Left ventricle myocardium inferior (tissue), 1 donor: ENCODE data around the gene PPCS. TPM values are rescaled to one million over a fixed set of nuclear protein-coding genes. Genes with fewer than 3 reads are reported as not detected.

Experiments used
- DNase-seq: peaks from one replicate; pipeline ENCODE4 v3.0.0-alpha.2; 2020
- H3K27ac ChIP-seq: fragments of 200-600 bp; replicated peaks from 2 replicates; pipeline ENCODE4 v1.8.0; 2021
- H3K27me3 ChIP-seq: fragments of 200-600 bp; 2 replicates; pipeline ENCODE4 v1.8.0; 2021; ENCODE audit warnings: low read depth
- H3K36me3 ChIP-seq: fragments of 200-600 bp; 2 replicates; pipeline ENCODE4 v1.8.0; 2021
- H3K4me1 ChIP-seq: fragments of 200-600 bp; 2 replicates; pipeline ENCODE4 v1.8.0; 2021
- H3K4me3 ChIP-seq: fragments of 200-600 bp; 2 replicates; pipeline ENCODE4 v1.8.0; 2021; ENCODE audit warnings: mild to moderate bottlenecking, moderate library complexity
- H3K9me3 ChIP-seq: fragments of 200-600 bp; replicated peaks from 2 replicates; pipeline ENCODE4 v1.8.0; 2021
- intact Hi-C: fragments of 100-400 bp; cut with micrococcal nuclease; formaldehyde crosslinking; loops from one replicate; pipeline ENCODE4 v1.11.0; 2022
- total RNA-seq: library from RNA; stranded (reverse); fragmentation: NEBNext Ultra II Directional; extraction: Animal tissue kit (Norgen Biotek cat#: 25700); gene quantifications from one replicate; pipeline ENCODE4 v1.2.1, GENCODE V29; 2021
- TF ChIP-seq, protein P1 (sequence below): fragments of 200-600 bp; IDR thresholded peaks from 2 replicates; pipeline ENCODE4 v1.8.0; 2021; ENCODE audit warnings: antibody characterized with exemption, mild to moderate bottlenecking, borderline replicate concordance
- donor health status: DM: no; HTN: yes; CAD: no; lungs with severe emphysema.

PPCS gene
- total RNA-seq, 1 donor from 2014 or later: 33.9 TPM

DNA sequence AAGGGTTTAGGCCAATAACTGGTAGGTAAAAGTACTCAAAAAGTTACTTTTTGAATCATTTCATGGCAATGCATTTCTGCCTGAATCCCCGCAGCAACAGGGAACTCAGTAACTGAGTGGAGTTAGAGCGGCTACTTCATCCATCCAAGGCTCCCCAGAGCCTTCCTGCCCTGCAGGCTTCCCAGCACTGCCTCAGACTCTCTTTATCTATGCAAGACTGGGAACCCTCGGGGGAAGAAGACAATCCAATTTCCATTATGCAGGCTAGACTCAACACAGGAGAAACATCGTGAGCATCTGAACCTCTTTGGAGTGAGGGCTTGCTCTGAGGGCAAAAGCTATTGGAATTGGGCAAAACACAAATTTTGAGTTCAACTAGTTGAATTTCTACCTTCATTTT is 23.6 kb upstream of the PPCS start:
- Histone ChIP-seq H3K9me3 (no peaks in the 10 kb centered on the region), H3K36me3 (no peaks in the 10 kb centered on the region), H3K27me3 (no peaks in the 10 kb centered on the region), H3K4me3 (no peak overlapping the region), H3K27ac (no peak overlapping the region), H3K4me1 (peaks cover 10% of the 10 kb centered on the region)
- DNase-seq: no peak
- TF ChIP-seq, protein P1, sequence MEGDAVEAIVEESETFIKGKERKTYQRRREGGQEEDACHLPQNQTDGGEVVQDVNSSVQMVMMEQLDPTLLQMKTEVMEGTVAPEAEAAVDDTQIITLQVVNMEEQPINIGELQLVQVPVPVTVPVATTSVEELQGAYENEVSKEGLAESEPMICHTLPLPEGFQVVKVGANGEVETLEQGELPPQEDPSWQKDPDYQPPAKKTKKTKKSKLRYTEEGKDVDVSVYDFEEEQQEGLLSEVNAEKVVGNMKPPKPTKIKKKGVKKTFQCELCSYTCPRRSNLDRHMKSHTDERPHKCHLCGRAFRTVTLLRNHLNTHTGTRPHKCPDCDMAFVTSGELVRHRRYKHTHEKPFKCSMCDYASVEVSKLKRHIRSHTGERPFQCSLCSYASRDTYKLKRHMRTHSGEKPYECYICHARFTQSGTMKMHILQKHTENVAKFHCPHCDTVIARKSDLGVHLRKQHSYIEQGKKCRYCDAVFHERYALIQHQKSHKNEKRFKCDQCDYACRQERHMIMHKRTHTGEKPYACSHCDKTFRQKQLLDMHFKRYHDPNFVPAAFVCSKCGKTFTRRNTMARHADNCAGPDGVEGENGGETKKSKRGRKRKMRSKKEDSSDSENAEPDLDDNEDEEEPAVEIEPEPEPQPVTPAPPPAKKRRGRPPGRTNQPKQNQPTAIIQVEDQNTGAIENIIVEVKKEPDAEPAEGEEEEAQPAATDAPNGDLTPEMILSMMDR: no peak
- intact Hi-C loops: no loop called here

DNA sequence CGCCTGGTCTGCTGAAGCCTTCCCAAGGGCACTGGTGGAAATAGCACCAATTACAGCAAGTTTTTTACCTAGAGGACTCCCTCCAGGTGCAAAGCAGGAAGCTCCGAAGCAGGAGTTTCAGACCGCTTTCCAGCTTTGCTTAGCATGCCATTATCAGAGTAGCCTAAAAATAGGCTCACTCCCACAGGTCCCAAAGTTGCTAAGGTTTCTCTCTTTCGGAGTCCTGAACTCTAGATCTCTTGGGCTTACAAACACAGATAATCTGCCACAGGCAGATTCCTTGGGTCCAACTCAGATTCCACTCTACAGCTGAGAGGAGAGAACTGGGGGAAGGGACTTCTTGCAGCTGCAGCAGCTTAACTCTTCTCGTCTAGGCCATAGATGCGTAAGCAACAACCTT is 23.0 kb upstream of the PPCS start:
- Histone ChIP-seq H3K4me1 (peaks cover 10% of the 10 kb centered on the region), H3K27ac (no peak overlapping the region), H3K36me3 (no peaks in the 10 kb centered on the region), H3K27me3 (no peaks in the 10 kb centered on the region), H3K9me3 (no peaks in the 10 kb centered on the region), H3K4me3 (no peak overlapping the region)
- TF ChIP-seq, protein P1: no peak
- intact Hi-C loops: no loop called here
- no peak for DNase-seq

DNA sequence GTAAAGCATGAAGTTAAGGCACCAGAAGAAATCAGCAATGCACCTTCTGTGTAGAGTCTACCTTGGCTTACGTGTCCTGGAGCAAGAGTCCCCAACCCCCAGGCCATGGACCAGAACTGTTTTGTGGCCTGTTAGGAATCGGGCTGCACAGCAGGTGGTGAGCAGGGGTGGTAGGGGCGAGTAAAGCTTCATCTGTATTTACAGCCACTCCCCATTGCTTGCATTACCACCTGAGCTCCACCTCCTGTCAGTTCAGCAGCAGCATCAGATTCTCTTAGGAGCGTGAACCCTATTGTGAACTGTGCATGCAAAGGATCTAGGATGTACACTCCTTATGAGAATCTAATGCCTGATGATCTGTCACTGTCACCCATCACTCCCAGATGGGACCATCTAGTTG is 22.0 kb upstream of the PPCS start:
- intact Hi-C loops: no loop called here
- Histone ChIP-seq H3K4me3 (no peak overlapping the region), H3K27ac (no peak overlapping the region), H3K36me3 (no peaks in the 10 kb centered on the region), H3K4me1 (peaks cover 10% of the 10 kb centered on the region), H3K9me3 (no peaks in the 10 kb centered on the region), H3K27me3 (no peaks in the 10 kb centered on the region)
- DNase-seq: no peak
- TF ChIP-seq, protein P1: no peak

DNA sequence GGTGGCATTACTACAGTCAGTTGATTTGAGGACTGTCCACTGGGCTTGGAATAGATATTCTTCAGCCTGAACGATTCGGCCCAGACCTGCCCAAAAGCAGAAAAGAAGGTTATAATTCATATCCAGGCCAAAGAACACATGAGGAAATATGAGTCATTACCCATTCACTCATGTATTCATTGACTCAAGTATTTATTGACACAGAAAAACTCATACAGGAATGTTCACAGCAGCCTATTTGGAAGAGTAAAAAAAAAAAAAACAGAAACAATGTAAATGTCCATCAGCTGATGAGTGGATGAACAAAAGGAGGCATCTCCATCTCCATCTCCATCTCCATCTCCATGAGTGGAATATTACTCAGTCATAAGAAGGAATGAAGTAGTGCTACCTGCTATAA is 16.4 kb upstream of the PPCS start:
- intact Hi-C loops: no loop called here
- Histone ChIP-seq H3K27ac (no peak overlapping the region), H3K36me3 (no peaks in the 10 kb centered on the region), H3K4me3 (no peak overlapping the region), H3K9me3 (no peaks in the 10 kb centered on the region), H3K27me3 (no peaks in the 10 kb centered on the region), H3K4me1 (no peaks in the 10 kb centered on the region)
- TF ChIP-seq, protein P1: no peak
- no peak for DNase-seq

DNA sequence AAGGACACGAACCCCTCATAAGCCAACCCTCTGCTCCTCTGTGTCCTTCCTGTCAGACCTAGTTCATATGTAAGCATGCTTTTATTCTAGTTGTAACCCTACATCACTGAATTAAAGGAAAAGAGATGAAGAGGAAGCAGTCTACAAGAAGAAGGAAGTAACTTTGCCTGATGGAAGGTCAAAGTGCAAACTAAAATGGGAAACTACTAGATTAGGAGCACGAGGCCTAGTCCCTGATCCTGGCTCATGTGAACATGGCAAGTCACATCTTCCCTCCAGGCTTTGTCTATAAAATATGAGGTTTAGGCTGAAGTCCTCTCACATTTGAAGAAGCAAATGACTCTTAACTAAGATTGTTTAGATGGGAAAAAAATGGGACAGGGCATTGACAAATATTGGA is 13.7 kb upstream of the PPCS start:
- intact Hi-C loops: no loop called here

More for the DNA sequence above, 13.7 kb upstream of the PPCS start:
- Histone ChIP-seq H3K4me1 (no peaks in the 10 kb centered on the region), H3K27ac (no peak overlapping the region), H3K36me3 (no peaks in the 10 kb centered on the region), H3K27me3 (no peaks in the 10 kb centered on the region), H3K4me3 (no peak overlapping the region), H3K9me3 (no peaks in the 10 kb centered on the region)
- no peak for DNase-seq
- TF ChIP-seq, protein P1: no peak
